ENCODE measurements around the gene ERLEC1. TPM values are rescaled to one million over a fixed set of nuclear protein-coding genes. Genes with fewer than 3 reads are reported as not detected.
A peak's percentile ranks its signal among the peaks of the same experiment; 100 is the strongest.
"Not testable (repeated sequence)": the region's sequence is repeated elsewhere in the genome, so short reads cannot be mapped to it uniquely, and the experiment has no call there.

ERLEC1 gene
- polyA plus RNA-seq, 3 donors from 2014 or later: 43.2 to 94.3 (median 46.0) TPM

DNA sequence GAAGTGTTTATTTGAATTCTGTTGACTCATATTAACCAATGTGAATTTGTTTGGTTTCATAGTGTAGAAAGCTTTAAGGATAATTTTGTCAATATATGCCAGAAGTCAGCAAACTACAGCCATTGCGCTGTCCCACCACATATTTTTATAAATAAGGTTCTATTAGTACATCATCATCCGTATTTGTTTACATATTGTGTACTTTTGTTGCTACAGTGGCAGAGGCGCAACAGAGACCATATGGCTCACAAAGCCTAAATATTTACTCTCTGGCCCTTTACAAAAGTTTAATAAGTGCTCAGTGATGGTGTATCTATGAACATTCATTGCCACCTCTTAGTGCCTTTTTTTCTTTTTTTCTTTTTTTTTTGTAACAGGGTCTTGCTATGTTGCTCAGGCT, 6.4 kb downstream of the ERLEC1 start:
- peaks cover 10 to 30% of the 10 kb centered on the region in 2 donors for H3K4me1 Mint-ChIP-seq
- H3K4me3 Mint-ChIP-seq: no peak overlapping the region
- peaks cover 1 to 3% (median 2%) of the 10 kb centered on the region in 3 donors for H3K27me3 Mint-ChIP-seq (ENCODE audit: low read depth in 3 of 3)
- H3K27ac Mint-ChIP-seq: no peak overlapping the region
- no peak for DNase-seq
- no peaks in the 10 kb centered on the region for H3K9me3 Mint-ChIP-seq
- peaks cover 0 to 6% (median 0%) of the 10 kb centered on the region in 3 donors for H3K36me3 Mint-ChIP-seq

DNA sequence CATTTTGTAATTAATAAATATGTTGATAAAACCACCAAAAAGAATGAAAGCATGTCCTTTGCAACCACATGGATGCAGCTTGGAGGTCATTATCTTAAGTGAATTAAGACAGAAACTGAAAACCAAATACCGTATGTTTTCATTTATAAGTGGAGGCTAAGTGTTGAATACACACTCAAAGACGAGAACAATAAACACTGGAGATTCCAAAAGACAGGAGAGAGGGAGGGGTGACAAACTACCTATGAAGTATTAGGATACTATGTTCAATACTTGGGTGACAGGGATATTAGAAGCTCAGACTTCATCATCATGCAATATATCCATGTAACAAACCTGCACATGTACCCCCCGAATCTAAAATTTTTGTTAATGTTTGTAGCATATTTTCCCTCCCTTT, 7.0 kb downstream of the ERLEC1 start:
- Mint-ChIP-seq H3K9me3 (no peaks in the 10 kb centered on the region), H3K27ac (no peak overlapping the region), H3K27me3 (ENCODE audit: low read depth in 3 of 3) (peaks cover 0 to 3% (median 1%) of the 10 kb centered on the region in 3 donors), H3K36me3 (peaks cover 0 to 7% (median 2%) of the 10 kb centered on the region in 3 donors), H3K4me1 (peaks cover 6 to 24% of the 10 kb centered on the region in 2 donors), H3K4me3 (no peak overlapping the region)
- no peak for DNase-seq

DNA sequence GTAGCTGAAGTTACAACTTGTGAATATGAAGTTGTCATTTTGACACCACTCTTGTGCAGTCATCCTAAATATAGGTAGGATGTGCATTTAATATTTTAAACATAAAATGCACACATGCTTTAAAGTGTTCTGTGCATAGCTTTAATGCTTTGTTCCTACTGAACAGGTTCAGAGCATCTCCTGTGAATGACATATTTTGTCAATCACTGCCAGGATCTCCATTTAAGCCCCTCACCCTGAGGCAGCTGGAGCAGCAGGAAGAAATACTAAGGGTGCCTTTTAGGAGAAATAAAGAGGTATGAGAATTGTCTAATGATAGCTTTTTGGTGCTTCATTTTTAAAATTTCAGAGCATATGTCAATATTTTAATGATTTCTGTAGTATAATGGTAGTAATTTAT, 14.7 kb downstream of the ERLEC1 start:
- Mint-ChIP-seq H3K27me3 (ENCODE audit: low read depth in 3 of 3) (peaks cover 0 to 3% (median 2%) of the 10 kb centered on the region in 3 donors), H3K36me3 (peaks cover 18 to 41% (median 20%) of the 10 kb centered on the region in 3 donors), H3K27ac (no peak overlapping the region), H3K9me3 (no peaks in the 10 kb centered on the region), H3K4me3 (no peak overlapping the region), H3K4me1 (no peaks in the 10 kb centered on the region)
- DNase-seq: no peak

DNA sequence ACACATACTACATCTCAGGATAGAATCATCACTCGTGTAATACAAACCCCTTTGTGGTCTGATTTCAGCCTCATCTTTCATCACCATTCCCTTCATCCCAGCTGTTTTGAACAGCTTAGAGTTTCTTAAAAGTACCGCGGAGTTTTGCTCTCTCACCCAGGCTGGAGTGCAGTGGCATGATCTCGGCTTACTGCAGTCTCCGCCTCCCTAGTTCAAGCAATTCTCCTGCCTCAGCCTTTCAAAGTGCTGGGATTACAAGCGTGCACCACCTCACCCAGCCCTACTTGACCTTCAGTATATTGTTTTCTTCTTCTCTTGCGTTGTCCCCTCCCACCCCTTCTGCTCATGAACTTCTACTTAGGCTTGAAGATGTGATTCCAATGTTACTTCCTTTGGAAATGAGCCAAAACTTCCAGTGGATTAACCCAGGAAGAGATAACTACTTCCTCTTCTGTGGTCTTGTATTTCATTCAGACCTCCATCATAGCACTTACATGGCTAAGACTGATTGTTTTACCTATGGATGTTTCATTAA, 15.8 kb downstream of the ERLEC1 start:
- no peak for DNase-seq

GRCh38 chr2:53811601-53812000, 24.8 kb downstream of the ERLEC1 start:
- Mint-ChIP-seq H3K9me3 (no peaks in the 10 kb centered on the region), H3K36me3 (peaks cover 15 to 58% (median 16%) of the 10 kb centered on the region in 3 donors), H3K27me3 (ENCODE audit: low read depth in 3 of 3) (no peaks in the 10 kb centered on the region), H3K27ac (no peak overlapping the region), H3K4me1 (no peaks in the 10 kb centered on the region), H3K4me3 (no peak overlapping the region)
- no peak for DNase-seq

More for the DNA sequence above, 15.8 kb downstream of the ERLEC1 start:
- peaks cover 0 to 3% (median 2%) of the 10 kb centered on the region in 3 donors for H3K27me3 Mint-ChIP-seq (ENCODE audit: low read depth in 3 of 3)
- H3K27ac Mint-ChIP-seq: peak overlapping the region in 1 of 6 donors; percentile 42
- H3K9me3 Mint-ChIP-seq: no peaks in the 10 kb centered on the region
- peaks cover 18 to 52% (median 20%) of the 10 kb centered on the region in 3 donors for H3K36me3 Mint-ChIP-seq
- H3K4me3 Mint-ChIP-seq: no peak overlapping the region
- no peaks in the 10 kb centered on the region for H3K4me1 Mint-ChIP-seq

DNA sequence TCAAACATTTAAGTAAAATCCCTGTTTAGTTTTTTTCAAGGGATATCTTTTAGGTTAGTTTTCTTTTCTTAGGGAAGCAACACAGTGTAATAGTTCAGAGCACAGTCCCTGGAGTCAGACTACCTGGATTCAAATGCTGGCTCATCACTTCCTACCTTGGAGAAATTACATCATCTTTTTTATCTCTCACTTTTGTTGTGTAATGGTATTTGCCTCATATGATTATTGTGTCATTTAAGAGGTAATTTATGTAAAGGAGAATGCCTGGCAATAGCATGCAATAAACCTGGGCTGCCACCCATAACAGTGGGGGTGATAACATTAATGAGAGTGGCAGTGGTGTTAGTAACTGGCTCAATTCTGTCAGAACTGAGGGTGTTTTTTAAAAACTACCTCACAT, 26.3 kb downstream of the ERLEC1 start:
- Mint-ChIP-seq H3K27ac (no peak overlapping the region), H3K36me3 (peaks cover 23 to 57% (median 26%) of the 10 kb centered on the region in 3 donors), H3K4me1 (no peaks in the 10 kb centered on the region), H3K4me3 (no peak overlapping the region), H3K9me3 (no peaks in the 10 kb centered on the region), H3K27me3 (ENCODE audit: low read depth in 3 of 3) (no peaks in the 10 kb centered on the region)
- DNase-seq: no peak

GRCh38 chr2:53818854-53819435, 32.1 kb downstream of the ERLEC1 start:
- Mint-ChIP-seq H3K27me3 (ENCODE audit: low read depth in 3 of 3) (peaks cover 0 to 2% (median 1%) of the 10 kb centered on the region in 3 donors), H3K9me3 (no peaks in the 10 kb centered on the region), H3K36me3 (peaks cover 12 to 34% (median 23%) of the 10 kb centered on the region in 3 donors), H3K27ac (peak overlapping the region in 3 of 6 donors; percentile 19 to 48 (median 24)), H3K4me3 (no peak overlapping the region), H3K4me1 (no peaks in the 10 kb centered on the region)
- no peak for DNase-seq

DNA sequence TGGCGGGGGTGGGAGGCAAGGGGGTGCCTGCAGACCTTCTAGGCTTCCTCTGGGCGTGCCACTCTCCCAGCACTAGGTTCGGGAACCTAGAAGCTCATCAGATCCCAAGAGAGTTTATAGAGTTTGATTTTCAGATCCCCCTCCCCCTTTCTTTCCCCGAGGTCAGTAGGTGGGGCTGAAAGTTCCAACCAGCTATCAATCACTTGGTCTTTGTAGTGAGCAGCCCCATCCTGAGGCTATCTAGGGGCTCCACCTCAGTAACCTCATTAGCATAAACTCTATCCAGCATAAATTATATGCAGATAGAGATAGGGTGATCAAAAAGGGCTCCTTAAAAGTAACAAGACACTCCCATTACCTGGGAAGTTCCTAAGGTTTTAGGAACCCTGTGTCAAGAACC, 32.8 kb downstream of the ERLEC1 start:
- Mint-ChIP-seq H3K27me3 (ENCODE audit: low read depth in 3 of 3) (peaks cover 0 to 2% (median 1%) of the 10 kb centered on the region in 3 donors), H3K36me3 (peaks cover 12 to 34% (median 23%) of the 10 kb centered on the region in 3 donors), H3K9me3 (no peaks in the 10 kb centered on the region), H3K4me3 (no peak overlapping the region), H3K4me1 (no peaks in the 10 kb centered on the region), H3K27ac (no peak overlapping the region)
- no peak for DNase-seq

DNA sequence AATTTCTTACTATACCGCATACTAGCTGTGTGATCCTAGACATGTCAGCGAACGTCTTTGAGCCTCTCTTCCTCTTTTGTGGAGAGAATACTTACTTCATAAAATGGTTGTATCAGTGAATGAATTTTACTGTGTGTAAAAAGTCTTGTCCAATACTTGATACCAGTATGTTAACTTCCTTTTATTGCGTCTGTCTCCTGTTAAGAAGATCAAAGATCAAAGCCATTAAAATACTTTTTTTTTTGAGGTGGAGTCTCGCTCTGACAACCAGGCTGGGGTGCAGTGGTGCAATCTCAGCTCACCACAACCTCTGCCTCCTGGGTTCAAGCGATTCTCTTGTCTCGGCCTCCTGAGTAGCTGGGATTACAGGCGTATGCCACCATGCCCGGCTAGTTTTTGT, 33.2 kb downstream of the ERLEC1 start:
- no peaks in the 10 kb centered on the region for H3K9me3 Mint-ChIP-seq
- no peak overlapping the region for H3K4me3 Mint-ChIP-seq
- no peaks in the 10 kb centered on the region for H3K4me1 Mint-ChIP-seq
- H3K27ac Mint-ChIP-seq: no peak overlapping the region
- no peak for DNase-seq
- peaks cover 12 to 34% (median 23%) of the 10 kb centered on the region in 3 donors for H3K36me3 Mint-ChIP-seq
- peaks cover 0 to 2% (median 1%) of the 10 kb centered on the region in 3 donors for H3K27me3 Mint-ChIP-seq (ENCODE audit: low read depth in 3 of 3)

DNA sequence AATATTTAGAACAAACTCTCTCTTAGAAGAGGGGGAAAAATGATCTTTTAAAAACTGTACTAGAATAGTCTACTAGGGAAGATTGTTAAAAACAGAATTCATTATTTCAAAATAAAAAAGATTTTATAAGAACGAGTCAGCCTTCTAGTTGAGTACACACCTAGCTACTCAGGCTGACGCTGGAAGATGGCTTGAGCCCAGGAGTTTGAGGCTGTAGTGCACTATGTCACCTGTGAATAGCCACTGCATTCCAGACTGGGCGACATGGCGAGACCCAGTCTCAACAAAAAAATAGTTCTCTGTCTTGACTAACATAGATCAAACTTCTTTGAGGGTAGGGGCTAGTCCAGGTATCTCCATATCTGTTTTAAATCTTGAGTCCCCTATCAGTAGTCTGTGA, 33.9 kb downstream of the ERLEC1 start:
- Mint-ChIP-seq H3K4me3 (no peak overlapping the region), H3K27me3 (ENCODE audit: low read depth in 3 of 3) (peaks cover 0 to 2% (median 1%) of the 10 kb centered on the region in 3 donors), H3K4me1 (no peaks in the 10 kb centered on the region), H3K27ac (no peak overlapping the region), H3K36me3 (peaks cover 12 to 28% (median 17%) of the 10 kb centered on the region in 3 donors), H3K9me3 (no peaks in the 10 kb centered on the region)
- DNase-seq: no peak

DNA sequence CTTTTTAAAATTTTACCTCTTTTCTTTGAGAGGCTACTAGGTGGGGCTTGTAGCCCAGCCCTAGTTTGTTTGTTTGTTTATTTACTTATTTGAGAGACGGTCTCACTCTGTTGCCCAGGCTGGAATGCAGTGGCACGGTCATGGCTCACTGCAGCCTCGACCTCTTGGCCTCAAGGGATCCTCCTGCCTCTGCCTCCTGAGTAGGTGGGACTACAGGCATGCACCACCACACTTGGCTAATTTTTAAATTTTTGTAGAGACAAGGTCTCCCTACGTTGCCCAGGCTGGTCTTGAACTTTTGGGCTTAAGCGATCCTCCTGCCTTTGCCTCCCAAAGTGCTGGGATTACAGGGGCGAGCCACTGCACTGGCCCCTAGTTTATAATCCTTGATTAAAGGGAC, 35.0 kb downstream of the ERLEC1 start:
- no peak for DNase-seq
- Mint-ChIP-seq H3K4me3 (no peak overlapping the region), H3K36me3 (peaks cover 12 to 24% (median 12%) of the 10 kb centered on the region in 3 donors), H3K27ac (no peak overlapping the region), H3K27me3 (ENCODE audit: low read depth in 3 of 3) (peaks cover 0 to 2% (median 1%) of the 10 kb centered on the region in 3 donors), H3K9me3 (no peaks in the 10 kb centered on the region), H3K4me1 (no peaks in the 10 kb centered on the region)

DNA sequence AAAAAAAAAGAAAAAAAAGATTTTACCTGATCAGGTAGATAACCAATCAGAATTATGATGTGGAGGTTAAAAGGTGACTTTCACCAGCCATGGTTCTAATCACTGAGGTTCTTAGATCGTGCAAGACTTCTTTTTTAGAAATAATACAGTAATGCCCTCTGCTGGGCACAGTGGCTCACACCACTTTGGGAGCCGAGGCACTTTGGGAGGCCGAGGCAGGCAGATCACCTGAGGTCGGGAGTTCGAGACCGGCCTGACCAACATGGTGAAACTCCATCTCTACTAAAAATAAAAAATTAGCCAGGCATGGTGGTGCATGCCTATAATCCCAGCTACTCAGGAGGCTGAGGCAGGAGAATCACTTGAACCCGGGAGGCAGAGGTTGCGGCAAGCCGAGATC, 36.8 kb downstream of the ERLEC1 start:
- DNase-seq; H3K9me3 Mint-ChIP-seq; H3K4me1 Mint-ChIP-seq; H3K27ac Mint-ChIP-seq; H3K27me3 Mint-ChIP-seq (ENCODE audit: low read depth in 3 of 3); H3K4me3 Mint-ChIP-seq: not testable (repeated sequence)
- H3K36me3 Mint-ChIP-seq: peaks cover 4 to 20% (median 8%) of the 10 kb centered on the region in 3 donors

GRCh38 chr2:53826030-53826410, 39.2 kb downstream of the ERLEC1 start:
- Mint-ChIP-seq H3K36me3 (peaks cover 0 to 12% (median 8%) of the 10 kb centered on the region in 3 donors), H3K9me3 (no peaks in the 10 kb centered on the region), H3K27ac (no peak overlapping the region), H3K27me3 (ENCODE audit: low read depth in 3 of 3) (peaks cover 0 to 1% (median 0%) of the 10 kb centered on the region in 3 donors), H3K4me1 (no peaks in the 10 kb centered on the region), H3K4me3 (no peak overlapping the region)
- DNase-seq: no peak

- peak overlapping the region in 1 of 6 donors; percentile 11 for H3K27ac Mint-ChIP-seq
- DNase-seq: no peak
- H3K36me3 Mint-ChIP-seq: peaks cover 0 to 17% (median 13%) of the 10 kb centered on the region in 3 donors
- H3K4me1 Mint-ChIP-seq: no peaks in the 10 kb centered on the region
- H3K27me3 Mint-ChIP-seq (ENCODE audit: low read depth in 3 of 3): no peaks in the 10 kb centered on the region
- H3K9me3 Mint-ChIP-seq: no peaks in the 10 kb centered on the region
- no peak overlapping the region for H3K4me3 Mint-ChIP-seq
Measured at GRCh38 chr2:53826587-53827397, 39.9 kb downstream of the ERLEC1 start.

All from immature natural killer cell (primary cell).